Loucy (cell line): ENCODE results near the gene PKN1.

ENCODE experiments used
- CTCF ChIP-seq: fragments of 200-600 bp; sonication (generic); conservative IDR thresholded peaks from 2 replicates; pipeline ENCODE4 v1.5.1; 2014; ENCODE audit warnings: mild to moderate bottlenecking, antibody characterized with exemption, low read length
- EZH2phosphoT487 ChIP-seq: fragments of 200-600 bp; IDR thresholded peaks from 2 replicates; pipeline ENCODE4 v1.6.1; 2018; ENCODE audit warnings: antibody characterized with exemption, mild to moderate bottlenecking, moderate library complexity, borderline replicate concordance

DNA sequence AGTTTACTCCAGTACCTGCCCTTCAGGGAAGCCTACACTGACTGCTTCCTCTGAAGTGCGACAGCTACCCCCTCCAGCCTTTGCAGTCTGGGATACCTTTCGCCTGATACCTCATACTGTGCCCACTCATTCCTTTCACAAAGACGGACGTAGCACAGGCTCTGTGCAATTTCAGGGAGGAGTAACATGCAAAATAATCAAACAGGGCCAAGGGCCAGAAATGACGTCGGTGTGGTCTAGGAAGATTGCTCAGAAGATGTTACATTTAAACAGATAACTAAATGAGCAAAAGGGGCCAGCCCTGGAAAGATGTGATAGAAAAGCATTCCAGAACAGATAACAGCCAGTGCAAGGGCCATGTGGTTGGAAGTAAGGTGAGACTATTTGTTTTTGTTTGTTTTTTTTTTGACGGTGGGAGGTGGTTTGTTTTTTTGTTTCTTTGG, 7.4 kb upstream of the PKN1 start:
- TF ChIP-seq CTCF: no peak
- TF ChIP-seq EZH2phosphoT487: no peak
